Epithelial cell of proximal tubule (primary cell): ENCODE data around the gene PRIMA1. TPM values are rescaled to one million over a fixed set of nuclear protein-coding genes. Genes with fewer than 3 reads are reported as not detected.

Experiments used
- DNase-seq: peaks from one replicate; pipeline ENCODE4 v3.0.0-alpha.2; 2011; ENCODE audit warnings: low read depth
- H3K4me3 ChIP-seq: 2 replicates; pipeline ENCODE4 v1.5.1; 2011; ENCODE audit warnings: low read depth, mild to moderate bottlenecking, low read length
- CTCF ChIP-seq: conservative IDR thresholded peaks from 2 replicates; pipeline ENCODE4 v1.5.1; 2012; ENCODE audit warnings: low read depth, mild to moderate bottlenecking, low read length
- total RNA-seq: library from RNA; depleted of rRNA; stranded (reverse); fragments of >200 nt; gene quantifications from 2 replicates; pipeline ENCODE4 v1.2.3, GENCODE V29; 2015

Gene PRIMA1
- total RNA-seq, 1 donor from 2014 or later, result not detected

- DNase-seq, result no peak
- TF ChIP-seq CTCF, result no peak
- H3K4me3 ChIP-seq, result no peak overlapping the region
These were observed 6.5 kb upstream of the PRIMA1 start for GRCh38 chr14:93794756-93795155.

- DNase-seq, result no peak
- TF ChIP-seq CTCF, result no peak
- no peak overlapping the region for H3K4me3 ChIP-seq
These were observed 5.5 kb upstream of the PRIMA1 start for GRCh38 chr14:93793555-93794324.

- no peak overlapping the region for H3K4me3 ChIP-seq
- DNase-seq, result no peak
- no peak for TF ChIP-seq CTCF
These were observed 4.1 kb upstream of the PRIMA1 start for GRCh38 chr14:93792391-93792790.

- H3K4me3 ChIP-seq, result no peak overlapping the region
- TF ChIP-seq CTCF, result no peak
- no peak for DNase-seq
These were observed 2.7 kb upstream of the PRIMA1 start for GRCh38 chr14:93790966-93791365.

GRCh38 chr14:93789228-93790130, 1.2 kb upstream of the PRIMA1 start:
- TF ChIP-seq CTCF, result no peak
- H3K4me3 ChIP-seq, result no peak overlapping the region
- no peak for DNase-seq

- DNase-seq, result no peak
- TF ChIP-seq CTCF, result no peak
- H3K4me3 ChIP-seq, result no peak overlapping the region
These were observed 400 bp upstream of the PRIMA1 start for GRCh38 chr14:93788543-93789227.
